ENCODE data around the gene ANKS4B. TPM values are rescaled to one million over a fixed set of nuclear protein-coding genes. Genes with fewer than 3 reads are reported as not detected.

ANKS4B gene
- total and polyA plus RNA-seq, 2 of the 8 experiments (the other 6 are each of a cell fraction or from before 2014, with no cell fraction given): 0.06 to 0.15 TPM

DNA sequence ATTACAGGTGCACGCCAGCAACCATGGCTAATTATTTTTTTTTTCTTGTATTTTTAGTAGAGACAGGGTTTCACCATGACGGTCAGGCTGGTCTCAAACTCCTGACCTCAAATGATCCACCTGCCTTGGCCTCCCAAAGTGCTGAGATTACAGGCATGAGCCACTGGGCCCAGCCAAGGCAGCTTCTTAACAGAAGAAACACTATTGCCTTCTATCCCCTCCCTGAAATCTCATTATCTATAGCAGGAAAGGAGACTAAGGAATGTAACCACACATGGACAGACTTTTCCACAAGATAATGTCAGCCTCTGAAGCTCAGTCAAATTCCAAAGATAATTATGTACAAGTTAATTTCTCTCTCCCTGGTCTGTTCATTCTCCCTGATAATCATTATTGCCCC, 16.4 kb upstream of the ANKS4B start:
- Histone ChIP-seq H3K4me1 (replicated peaks in 1 of 4; ENCODE audit: control insufficient read depth in 3 of 4, insufficient read depth in 4 of 4, low read length in 3 of 4) (peaks cover 0 to 7% (median 5%) of the 10 kb centered on the region in 4 experiments; a peak in 4 of 7 replicates), H3K79me2 (ENCODE audit: control insufficient read depth in 1 of 2, insufficient read depth in 2 of 2, low read length in 2 of 2) (no peaks in the 10 kb centered on the region), H2AFZ (ENCODE audit: low read length) (no peak overlapping the region), H3K9me3 (ENCODE audit: insufficient read depth in 2 of 2, low read depth in 1 of 2, low read length in 1 of 2) (no peaks in the 10 kb centered on the region), H3K4ac (replicated peaks; ENCODE audit: insufficient read length, low read depth, low read length) (no peak overlapping the region), H3K27ac (ENCODE audit: low read depth, low read length) (no peak overlapping the region), H3K36me3 (ENCODE audit: control insufficient read depth in 2 of 4, insufficient read depth in 4 of 4, low read length in 3 of 4) (no peaks in the 10 kb centered on the region), H2BK12ac (ENCODE audit: low read depth, low read length) (no peak overlapping the region), H3K9ac (replicated peaks in 1 of 4; ENCODE audit: extremely low read depth in 1 of 4, low read depth in 3 of 4, low read length in 3 of 4) (no peak overlapping the region), H2BK20ac (ENCODE audit: low read length) (no peak overlapping the region), H3K56ac (replicated peaks; ENCODE audit: insufficient read length, low read depth, low read length) (no peak overlapping the region), H4K20me1 (replicated peaks in 1 of 2; ENCODE audit: control insufficient read depth in 1 of 2, insufficient read depth in 2 of 2, low read length in 2 of 2) (no peaks in the 10 kb centered on the region), H4K8ac (ENCODE audit: extremely low read depth, insufficient read depth, low read length) (no peak overlapping the region), H3K14ac (ENCODE audit: insufficient read length) (no peak overlapping the region), H3K23me2 (ENCODE audit: low read depth, low read length) (no peaks in the 10 kb centered on the region), H3K4me3 (ENCODE audit: extremely low read depth in 1 of 4, insufficient read depth in 2 of 4, low read depth in 3 of 4, low read length in 4 of 4) (no peak overlapping the region), H2BK15ac (ENCODE audit: low read length) (no peak overlapping the region), H2AK5ac (ENCODE audit: low read depth, low read length) (no peak overlapping the region), H4K91ac (replicated peaks; ENCODE audit: insufficient read length, low read length) (no peak overlapping the region), H2BK120ac (replicated peaks; ENCODE audit: low read depth, low read length) (no peak overlapping the region), H3K4me2 (ENCODE audit: insufficient read depth in 1 of 2, low read depth in 2 of 2, low read length in 2 of 2) (no peak overlapping the region), H3K27me3 (replicated peaks in 1 of 4; ENCODE audit: control insufficient read depth in 3 of 4, extremely low read depth in 1 of 4, insufficient read depth in 3 of 4, low read length in 3 of 4) (no peaks in the 10 kb centered on the region), H4K5ac (ENCODE audit: insufficient read length, low read depth, low read length) (no peak overlapping the region), H3K18ac (ENCODE audit: extremely low read depth, low read length) (no peak overlapping the region), H2BK5ac (ENCODE audit: low read depth, low read length) (no peak overlapping the region), H3K79me1 (ENCODE audit: low read depth, low read length) (no peaks in the 10 kb centered on the region), H3K23ac (ENCODE audit: insufficient read length) (no peak overlapping the region)
- FAIRE-seq (no peak), DNase-seq (ENCODE audit: low read depth in 1 of 2, low spot score in 2 of 2) (no peak)
- ChIA-PET CTCF (ENCODE audit: partially characterized antibody) (interaction anchor here (0.9 kb wide), 1 partner anchor 29 kb away, joined by 4 read pairs; no protein-coding TSS in a partner anchor), POLR2A (ENCODE audit: partially characterized antibody) (interaction anchor here (1.0 kb wide), 1 partner anchor 29 kb away, joined by 3 read pairs; no protein-coding TSS in a partner anchor)
- no peak for TF ChIP-seq HDAC6 (IDR thresholded peaks at IDR 0.05; ENCODE audit: low read depth, low read length)
- no peak for TF ChIP-seq TCF12 (IDR thresholded peaks at IDR 0.05; ENCODE audit: low read depth, low read length)
- TF ChIP-seq SP1 (IDR thresholded peaks at IDR 0.05; ENCODE audit: low read depth, low read length): no peak
- no peak for TF ChIP-seq CBX8 (IDR thresholded peaks at IDR 0.05; ENCODE audit: borderline replicate concordance, low read depth, low read length)
- TF ChIP-seq KDM1A (IDR thresholded peaks at IDR 0.05; ENCODE audit: borderline replicate concordance, low read length): no peak
- TF ChIP-seq GABPA (IDR thresholded peaks at IDR 0.05; ENCODE audit: borderline replicate concordance, insufficient read depth, low read length): no peak
- TF ChIP-seq SP2 (IDR thresholded peaks at IDR 0.05; ENCODE audit: low read length): no peak
- no peak for TF ChIP-seq BCL11A (IDR thresholded peaks at IDR 0.05; ENCODE audit: low read depth in 2 of 2, low read length in 2 of 2)
- TF ChIP-seq NANOG (IDR thresholded peaks at IDR 0.05; ENCODE audit: insufficient read depth, low read depth, low read length, poor library complexity, severe bottlenecking): no peak
- TF ChIP-seq ZNF274 (IDR thresholded peaks at IDR 0.05; ENCODE audit: borderline replicate concordance, extremely low read depth, low read length): no peak
- 85% methylated on average over 2 of the region's 2 CpGs; no CpG with 5 or more reads in 1 of the 2 experiments for WGBS, 2 experiments (ENCODE audit: extremely low coverage in 1 of 2, insufficient coverage in 1 of 2, insufficient read length in 1 of 2, insufficient replicate concordance in 2 of 2, low coverage in 1 of 2, low lambda C conversion rate in 2 of 2, missing lambda C conversion rate in 1 of 2)

Measured in H1 (cell line).